Measurements from ENCODE around the gene SLFN12L. TPM values are rescaled to one million over a fixed set of nuclear protein-coding genes. Genes with fewer than 3 reads are reported as not detected.

Gene SLFN12L
- total RNA-seq, 2 donors from 2014 or later: 0.22 to 0.59 TPM

DNA sequence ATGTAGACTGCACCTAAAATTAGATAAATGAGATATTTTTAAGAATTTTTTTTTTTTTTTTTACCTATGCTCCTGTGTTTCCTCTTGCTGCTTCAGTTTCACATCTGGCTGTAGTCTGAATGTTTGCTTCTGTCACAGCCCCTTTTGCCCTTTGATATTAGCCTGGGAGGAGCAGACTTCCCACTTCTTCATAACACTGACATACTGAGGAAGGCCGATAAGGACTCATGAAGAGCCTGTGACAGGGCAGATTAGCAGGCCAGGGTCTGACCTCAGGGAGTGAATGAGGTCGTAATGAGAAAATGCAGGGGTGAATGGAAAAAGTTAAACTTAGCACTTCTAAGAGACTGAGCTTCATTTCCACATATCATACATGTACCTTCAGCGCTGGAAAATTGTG is 23.2 kb upstream of the SLFN12L start, which contains the start of gene SLFN14:
TSS of gene SLFN14 (minus strand) at position 117 of the 400 bp plus-strand sequence. CDS start 2,757 bp downstream, outside the sequence.
- H3K27ac ChIP-seq: no peak within 1 kb of the TSS
- H3K4me3 ChIP-seq: no peak within 1 kb of the TSS
- H3K4me1 ChIP-seq: no peaks in the 10 kb centered on the region
- H3K27me3 ChIP-seq: no peaks in the 10 kb centered on the region
- H3K9me3 ChIP-seq: no peaks in the 10 kb centered on the region
- no peak for TF ChIP-seq CTCF (IDR thresholded peaks at IDR 0.05)
- H3K36me3 ChIP-seq: no peaks in the 10 kb centered on the region
- DNase-seq (ENCODE audit: low spot score): no peak

DNA sequence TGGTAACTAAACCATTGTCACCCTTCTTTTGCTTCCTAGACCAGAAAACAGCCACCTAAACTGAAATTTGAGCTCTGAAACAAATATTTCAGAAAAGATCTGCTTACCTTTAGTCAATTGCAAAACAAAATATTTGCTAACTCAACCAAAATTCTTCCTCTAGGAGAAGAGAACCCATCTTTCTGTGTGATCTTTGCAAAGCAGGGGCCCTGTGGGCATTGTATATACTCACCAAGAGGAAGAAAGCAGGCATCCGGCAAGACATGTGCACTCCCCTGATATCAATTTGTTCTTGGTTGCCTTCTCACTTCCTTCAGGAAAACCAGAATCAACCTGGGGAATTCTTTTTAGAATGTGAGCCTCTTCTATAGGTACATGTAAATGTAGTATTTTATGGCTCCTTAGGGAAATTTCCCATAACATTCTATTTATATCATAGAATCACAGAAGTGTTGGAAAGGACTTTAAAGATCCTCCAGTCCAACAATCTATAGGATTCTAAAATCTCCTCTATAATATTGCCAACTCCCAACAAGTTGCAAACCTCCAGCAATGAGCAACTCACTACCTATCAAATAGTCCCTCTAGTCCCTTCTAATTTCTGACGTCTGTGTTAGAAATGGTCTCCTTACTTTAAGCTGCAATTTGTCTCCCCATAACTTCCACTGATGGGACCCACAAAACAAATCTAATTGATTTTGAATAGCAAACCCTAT is 22.2 kb upstream of the SLFN12L start:
- DNase-seq (ENCODE audit: low spot score): no peak
- Histone ChIP-seq H3K9me3 (no peaks in the 10 kb centered on the region), H3K4me1 (no peaks in the 10 kb centered on the region), H3K27ac (no peak overlapping the region), H3K27me3 (no peaks in the 10 kb centered on the region), H3K36me3 (no peaks in the 10 kb centered on the region), H3K4me3 (no peak overlapping the region)
- TF ChIP-seq CTCF (IDR thresholded peaks at IDR 0.05): no peak

DNA sequence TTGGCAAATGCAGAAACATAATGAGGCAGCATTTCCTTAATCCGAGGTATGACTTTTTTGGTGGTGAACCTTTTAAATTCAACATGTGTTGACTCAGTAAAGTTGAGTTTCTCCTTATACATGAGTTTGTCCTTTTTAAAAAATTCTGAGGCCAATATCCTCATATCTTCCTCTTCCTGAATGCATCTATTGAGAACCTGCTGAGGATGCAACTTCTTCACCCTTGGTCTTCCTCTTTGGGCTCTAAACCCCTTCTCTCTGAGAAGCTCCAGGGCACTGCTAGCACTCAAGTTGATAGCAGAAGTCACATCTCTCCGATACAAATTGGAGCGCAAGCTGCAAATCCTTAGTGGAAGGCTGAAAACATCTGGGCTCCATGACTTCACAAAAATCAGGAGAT is 19.9 kb upstream of the SLFN12L start:
- Histone ChIP-seq H3K4me1 (no peaks in the 10 kb centered on the region), H3K4me3 (no peak overlapping the region), H3K9me3 (no peaks in the 10 kb centered on the region), H3K36me3 (no peaks in the 10 kb centered on the region), H3K27me3 (no peaks in the 10 kb centered on the region), H3K27ac (no peak overlapping the region)
- no peak for TF ChIP-seq CTCF (IDR thresholded peaks at IDR 0.05)
- DNase-seq (ENCODE audit: low spot score): no peak

DNA sequence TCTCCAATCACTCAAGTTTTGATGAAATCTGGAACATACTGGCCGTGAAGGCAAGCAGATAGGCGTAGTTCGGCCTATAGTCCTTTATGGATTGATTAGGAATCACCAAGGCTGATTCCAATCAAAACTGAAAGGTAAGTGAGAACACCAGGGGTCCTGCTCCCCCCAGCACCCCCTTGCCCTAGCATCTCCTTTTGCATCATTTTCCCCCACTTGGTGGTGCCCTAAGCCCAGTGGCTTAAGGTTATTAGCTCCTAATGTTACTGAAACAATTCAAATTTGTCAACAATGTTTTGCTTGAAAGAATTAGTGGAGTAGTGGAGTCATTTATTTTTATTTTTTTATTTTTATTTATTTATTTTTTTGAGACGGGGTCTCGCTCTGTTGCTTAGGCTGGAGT is 18.2 kb upstream of the SLFN12L start:
- TF ChIP-seq CTCF (IDR thresholded peaks at IDR 0.05): peak in 1 of 2 donors; percentile 32
- Histone ChIP-seq H3K4me3 (no peak overlapping the region), H3K36me3 (no peaks in the 10 kb centered on the region), H3K27me3 (no peaks in the 10 kb centered on the region), H3K27ac (no peak overlapping the region), H3K9me3 (no peaks in the 10 kb centered on the region), H3K4me1 (no peaks in the 10 kb centered on the region)
- no peak for DNase-seq (ENCODE audit: low spot score)

GRCh38 chr17:35554668-35555067 is 17.2 kb upstream of the SLFN12L start:
- Histone ChIP-seq H3K4me1 (no peaks in the 10 kb centered on the region), H3K27me3 (no peaks in the 10 kb centered on the region), H3K4me3 (no peak overlapping the region), H3K27ac (no peak overlapping the region), H3K36me3 (no peaks in the 10 kb centered on the region), H3K9me3 (no peaks in the 10 kb centered on the region)
- no peak for TF ChIP-seq CTCF (IDR thresholded peaks at IDR 0.05)
- DNase-seq (ENCODE audit: low spot score): no peak

- Histone ChIP-seq H3K4me1 (no peaks in the 10 kb centered on the region), H3K9me3 (no peaks in the 10 kb centered on the region), H3K27ac (no peak overlapping the region), H3K27me3 (no peaks in the 10 kb centered on the region), H3K4me3 (no peak overlapping the region), H3K36me3 (no peaks in the 10 kb centered on the region)
- TF ChIP-seq CTCF (IDR thresholded peaks at IDR 0.05): no peak
- no peak for DNase-seq (ENCODE audit: low spot score)
These were observed 15.8 kb upstream of the SLFN12L start for GRCh38 chr17:35553310-35553709.
